Activated T-helper 1 cell treated with anti-CD3 and anti-CD28 coated beads, Interleukin-2, amount 50 U/mL, for 16 hours (primary cell): ENCODE results near the gene HES2.
A peak's percentile ranks its signal among the peaks of the same experiment; 100 is the strongest.
"Not testable (repeated sequence)": the region's sequence is repeated elsewhere in the genome, so short reads cannot be mapped to it uniquely, and the experiment has no call there.

Experiments used
- DNase-seq, 2 donors: peaks; one replicate each; pipeline ENCODE4 v3.0.0-alpha.2; 2020; ENCODE audit warnings: low read depth in 1 of 2, low spot score in 1 of 2

HES2 gene

DNA sequence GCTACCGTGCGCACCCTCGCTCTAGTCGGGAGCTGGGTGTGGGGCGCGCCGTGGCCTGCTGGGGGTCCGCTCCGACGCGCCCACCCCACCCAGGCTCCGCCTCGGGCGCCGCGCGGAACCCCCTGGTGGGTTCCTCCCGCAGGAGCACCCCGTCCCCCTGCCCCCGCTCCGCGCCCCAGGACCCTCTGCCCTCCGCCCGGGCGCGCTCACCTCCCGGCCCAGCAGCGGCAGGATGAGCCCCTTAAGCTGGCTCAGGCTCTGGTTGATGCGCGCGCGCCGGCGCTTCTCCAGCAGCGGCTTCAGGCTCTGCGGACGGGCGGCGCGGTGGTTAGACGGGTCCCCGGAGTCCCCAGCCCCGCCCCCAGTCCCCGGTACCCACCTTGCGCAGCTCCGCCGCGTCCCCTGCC is 319 bp downstream of the HES2 start:
- no peak for DNase-seq

DNA sequence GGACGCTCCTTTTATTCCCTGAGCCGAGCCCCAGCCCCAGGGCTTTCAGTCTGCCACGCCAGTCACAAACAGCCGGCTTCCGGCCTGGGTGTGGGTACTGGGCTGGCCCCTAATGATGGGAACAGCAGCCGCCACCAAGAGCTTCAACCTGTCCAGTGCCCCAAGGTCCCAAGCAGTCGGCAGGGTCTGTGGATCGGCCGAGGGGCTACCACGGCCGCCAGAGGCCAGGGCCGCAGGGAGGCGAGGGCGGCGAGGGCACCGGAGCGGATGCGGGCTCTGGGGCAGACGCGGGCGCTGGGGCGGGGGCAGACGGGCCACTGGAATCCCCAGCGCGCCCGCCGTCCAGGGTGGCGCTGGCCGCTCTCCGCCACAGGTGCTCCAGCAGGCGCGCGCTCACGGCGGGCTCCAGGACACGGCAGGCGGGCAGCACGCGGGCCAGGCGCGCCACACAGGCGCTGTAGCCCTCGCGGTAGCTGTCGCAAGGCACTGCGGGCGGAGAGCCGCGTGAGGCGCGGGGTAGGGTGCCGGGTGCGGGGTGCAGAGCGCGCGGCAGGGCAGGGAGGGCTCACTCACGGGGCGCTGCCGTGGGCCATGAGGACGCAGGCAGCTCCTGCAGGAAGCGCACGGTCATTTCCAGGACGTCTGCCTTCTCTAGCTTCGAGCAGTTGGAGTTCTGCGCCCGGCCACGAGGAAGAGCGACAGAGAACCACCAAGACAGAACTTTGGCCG is 887 bp downstream of the HES2 start:
- DNase-seq, result no peak

DNA sequence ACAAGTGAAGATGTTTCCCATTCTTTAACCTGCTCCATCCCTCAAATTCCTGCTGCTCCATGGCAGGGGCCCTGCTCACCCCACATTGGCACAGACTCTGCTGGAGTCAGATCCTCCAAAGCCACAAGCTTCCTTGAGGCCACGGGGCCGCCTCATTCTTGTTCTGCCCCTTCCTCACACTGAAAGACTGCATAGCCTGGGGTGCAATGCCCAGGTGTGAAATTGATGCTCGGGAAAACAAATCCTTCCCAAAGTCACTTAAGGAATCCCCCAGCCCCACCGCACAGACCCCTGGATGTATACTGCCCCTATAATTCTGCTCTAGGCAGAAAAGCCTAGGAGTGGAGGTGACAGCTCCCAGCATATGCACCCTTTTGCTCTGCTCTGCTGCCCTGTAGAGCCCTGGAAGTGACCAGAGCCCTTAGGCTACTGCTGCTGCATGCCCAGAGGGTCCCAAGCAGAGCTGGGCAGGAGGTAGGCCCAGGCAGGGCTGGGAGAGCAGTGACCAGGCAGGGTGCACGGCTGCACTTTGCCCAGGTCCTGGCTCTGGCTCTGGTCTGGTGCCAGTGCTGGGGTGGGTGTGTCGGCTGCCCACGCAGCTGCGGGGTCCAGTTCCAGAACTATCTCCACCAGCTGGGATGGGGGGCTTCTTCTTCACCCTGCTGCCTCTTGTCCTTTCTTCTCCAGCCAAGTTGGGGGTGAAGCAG is 1.6 kb downstream of the HES2 start:
- no peak for DNase-seq

DNA sequence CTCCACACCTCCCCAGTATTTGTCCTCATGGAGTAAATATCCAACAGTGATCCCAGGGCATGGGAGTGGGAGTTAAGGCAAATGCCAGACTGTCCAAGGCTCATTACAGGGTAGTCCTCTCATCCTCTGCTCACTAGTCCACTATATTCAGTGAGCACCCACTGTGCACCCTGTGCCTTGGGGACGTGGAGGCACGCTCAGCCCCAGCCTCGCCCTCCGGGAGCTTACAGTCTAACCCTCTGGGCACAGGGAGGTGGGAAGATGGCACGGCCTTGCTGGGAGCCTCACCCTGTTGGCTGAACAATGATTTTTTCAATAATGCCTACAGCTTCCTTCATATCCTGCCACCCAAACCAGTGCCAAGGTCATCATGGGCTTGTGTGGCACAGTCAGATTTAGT is 2.8 kb downstream of the HES2 start:
- DNase-seq, result no peak

DNA sequence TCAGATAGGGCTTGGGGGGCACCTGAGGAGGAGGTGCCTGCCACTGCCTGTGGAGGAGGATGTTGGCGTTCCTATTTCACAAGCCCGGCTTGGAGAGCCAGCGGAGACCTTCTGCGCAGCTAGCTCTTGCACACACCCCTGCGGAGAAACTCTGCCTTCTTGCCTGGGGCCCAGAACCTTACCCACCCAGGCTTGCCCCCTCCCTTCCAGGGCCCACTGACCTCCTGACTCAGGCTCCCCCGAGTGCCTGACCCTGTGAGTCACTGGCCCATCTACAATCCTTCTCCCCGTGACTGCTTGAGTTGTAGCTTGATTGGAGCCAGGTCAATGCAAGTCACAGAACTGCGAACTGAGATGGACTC is 3.4 kb downstream of the HES2 start:
- DNase-seq, result no peak

DNA sequence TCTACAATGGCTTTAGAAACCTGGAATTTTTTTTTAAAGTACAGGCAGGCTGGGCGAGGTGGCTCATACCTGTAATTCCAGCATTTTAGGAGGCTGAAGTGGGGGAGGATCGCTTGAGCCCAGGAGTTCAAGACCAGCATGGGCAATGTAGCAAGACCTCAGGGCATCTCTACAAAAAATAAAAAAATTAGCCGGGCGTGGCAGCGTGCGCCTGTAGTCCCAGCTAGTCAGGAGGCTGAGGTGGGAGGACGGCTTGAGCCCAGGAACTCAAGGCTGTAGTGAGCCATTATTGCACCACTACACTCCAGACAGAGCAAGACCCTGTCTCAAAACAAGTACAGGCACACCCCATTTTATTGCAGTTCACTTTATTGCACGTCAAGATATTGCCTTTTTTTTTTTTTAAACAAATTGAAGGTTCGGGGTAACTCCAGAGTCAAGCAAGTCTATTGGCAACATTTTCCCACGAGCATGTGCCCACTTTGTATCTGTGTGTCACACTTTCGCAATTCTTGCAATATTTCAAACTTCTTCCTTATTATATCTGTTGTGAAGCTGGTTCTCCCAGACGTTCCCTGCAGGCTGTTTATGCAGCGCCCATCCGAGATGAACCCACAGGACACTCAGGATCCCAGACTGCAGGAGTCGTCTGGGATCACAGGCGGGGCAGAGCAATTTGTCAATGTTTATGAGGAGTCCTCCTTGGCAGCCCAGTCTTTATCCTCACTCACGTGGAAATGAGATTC is 4.7 kb downstream of the HES2 start:
- no peak for DNase-seq

DNA sequence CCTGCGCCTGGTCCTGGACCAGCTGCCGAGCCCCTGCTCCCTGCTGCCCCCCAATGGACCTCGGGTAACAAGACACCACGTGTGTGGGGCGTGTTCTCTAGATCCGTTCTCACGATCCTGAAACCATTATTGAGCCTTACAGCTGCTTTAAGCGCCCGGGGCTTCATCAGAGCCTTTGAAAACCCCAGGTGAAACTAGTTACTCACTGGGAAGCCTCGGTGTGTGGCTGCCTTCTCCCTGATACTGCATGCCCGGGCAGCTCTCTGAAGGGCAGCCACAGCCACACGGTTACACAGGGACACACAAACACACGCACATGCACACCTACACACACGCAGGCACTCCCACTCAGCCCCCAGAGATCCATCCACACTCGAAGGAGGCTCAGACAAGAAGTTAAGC is 5.3 kb downstream of the HES2 start:
- peak in 1 of 2 donors; percentile 15 for DNase-seq

DNA sequence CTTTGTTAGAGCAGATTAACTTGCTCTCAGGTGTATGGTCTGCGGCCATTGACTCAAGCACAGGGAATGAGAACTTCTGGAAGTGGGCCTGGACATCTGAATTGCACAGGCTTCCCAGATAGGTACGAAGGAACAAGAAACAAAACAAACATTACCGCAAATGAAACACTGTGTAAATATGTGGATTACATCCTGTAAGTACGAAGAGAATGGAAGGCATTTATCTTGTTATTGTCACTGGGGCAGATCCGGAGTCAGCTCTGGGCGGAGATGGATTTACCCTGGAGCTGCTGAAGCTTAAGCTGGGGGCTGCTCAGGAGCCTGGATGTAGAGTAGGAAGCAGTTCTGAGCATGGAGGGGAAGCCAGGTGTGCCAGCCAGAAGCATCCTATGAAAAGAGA is 6.8 kb downstream of the HES2 start:
- DNase-seq, result no peak

DNA sequence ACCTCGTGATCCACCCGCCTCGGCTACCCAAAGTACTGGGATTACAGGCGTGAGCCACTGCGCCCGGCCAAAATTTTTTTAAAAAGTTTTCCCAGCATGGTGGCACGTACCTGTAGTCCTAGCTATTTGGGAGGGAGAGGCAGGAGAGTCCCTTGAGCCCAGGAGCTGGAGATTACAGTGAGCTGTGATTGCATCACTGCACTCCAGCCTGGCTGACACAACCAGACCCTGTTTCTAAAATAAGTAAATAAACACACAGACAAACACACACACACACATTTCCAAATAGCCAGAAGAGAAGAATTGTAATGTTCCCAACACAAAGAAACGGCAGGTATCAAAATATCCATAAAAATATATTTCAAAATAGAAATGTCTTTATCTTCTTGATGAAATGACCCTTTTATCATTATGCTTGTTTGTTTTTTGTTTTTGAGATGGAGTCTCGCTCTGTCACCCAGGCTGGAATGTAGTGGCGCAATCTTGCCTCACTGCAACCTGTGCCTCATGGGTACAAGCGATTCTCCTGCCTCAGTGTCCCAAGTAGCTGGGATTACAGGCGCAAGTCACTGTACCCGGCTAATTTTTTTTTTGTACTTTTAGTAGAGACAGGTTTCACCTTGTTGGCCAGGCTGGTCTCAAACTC is 9.3 kb downstream of the HES2 start:
- no peak for DNase-seq

DNA sequence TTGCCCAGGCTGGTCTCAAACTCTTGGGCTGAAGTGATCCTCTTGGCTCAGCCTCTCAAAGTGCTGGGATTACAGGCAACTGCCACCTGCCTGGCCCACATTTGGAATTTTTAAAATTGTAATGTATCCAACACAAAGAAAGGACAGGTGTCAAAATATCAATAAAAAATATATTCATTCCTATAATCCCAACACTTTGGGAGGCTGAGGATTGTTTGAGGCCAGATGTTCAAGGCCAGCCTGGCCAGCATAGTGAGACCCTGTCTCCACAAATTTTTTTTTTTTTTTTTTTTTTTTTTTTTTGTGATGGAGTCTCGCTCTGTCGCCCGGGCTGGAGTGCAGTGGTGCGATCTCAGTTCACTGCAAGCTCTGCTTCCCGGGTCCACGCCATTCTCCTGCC is 10.0 kb downstream of the HES2 start:
- no peak for DNase-seq

DNA sequence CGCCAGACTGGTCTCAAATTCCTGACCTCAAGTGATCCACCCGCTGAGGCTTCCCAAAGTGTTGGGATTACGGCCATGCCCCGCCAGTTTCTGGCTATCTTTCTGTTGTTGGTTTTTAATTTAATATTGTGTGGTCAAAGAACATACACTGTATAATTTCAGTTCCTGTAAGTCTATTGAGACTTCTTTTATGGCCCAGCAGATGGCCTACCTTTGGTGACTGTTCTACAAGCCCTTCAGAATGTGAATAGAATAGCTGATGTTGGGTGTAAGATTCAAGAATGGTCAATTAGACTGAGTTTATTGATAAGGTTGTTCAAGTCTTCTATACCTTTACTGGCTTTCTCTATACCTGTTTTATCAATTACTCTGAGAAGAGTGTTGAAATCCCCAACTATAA is 10.7 kb downstream of the HES2 start:
- DNase-seq, result no peak

DNA sequence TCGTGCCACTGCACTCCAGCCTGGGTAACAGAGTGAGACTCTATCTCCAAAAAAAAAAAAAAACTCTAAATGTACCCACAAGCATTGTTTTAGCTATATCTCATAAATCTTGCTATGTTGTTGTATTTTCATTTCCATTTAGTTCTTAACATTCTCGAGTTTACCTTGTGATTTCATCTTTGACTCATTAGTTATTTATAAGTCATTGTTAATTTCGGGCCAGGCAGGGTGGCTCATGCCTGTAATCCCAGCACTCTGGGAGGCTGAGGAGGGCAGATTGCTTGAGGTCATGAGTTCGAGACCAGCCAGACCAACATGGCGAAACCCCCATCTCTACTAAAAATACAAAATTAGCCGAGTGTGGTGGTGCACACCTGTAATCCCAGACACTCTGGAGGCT is 11.7 kb downstream of the HES2 start:
- no peak for DNase-seq

DNA sequence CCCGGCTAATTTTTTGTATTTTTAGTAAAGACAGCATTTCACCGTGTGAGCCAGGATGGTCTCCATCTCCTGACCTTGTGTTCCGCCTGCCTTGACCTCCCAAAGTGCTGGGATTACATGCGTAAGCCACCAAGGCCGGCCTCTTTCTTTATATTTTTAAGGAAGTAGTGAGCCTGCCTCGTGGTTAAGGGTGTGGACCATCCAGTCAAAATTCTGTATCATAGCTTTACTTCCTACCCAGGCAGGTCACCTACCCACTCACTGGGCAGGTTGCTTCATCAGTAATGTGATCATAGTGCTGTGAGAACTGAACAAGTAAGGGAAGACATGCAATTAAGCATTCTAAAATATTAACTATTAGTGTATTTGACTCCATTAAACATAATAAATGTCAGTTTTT is 18.0 kb downstream of the HES2 start:
- no peak for DNase-seq

DNA sequence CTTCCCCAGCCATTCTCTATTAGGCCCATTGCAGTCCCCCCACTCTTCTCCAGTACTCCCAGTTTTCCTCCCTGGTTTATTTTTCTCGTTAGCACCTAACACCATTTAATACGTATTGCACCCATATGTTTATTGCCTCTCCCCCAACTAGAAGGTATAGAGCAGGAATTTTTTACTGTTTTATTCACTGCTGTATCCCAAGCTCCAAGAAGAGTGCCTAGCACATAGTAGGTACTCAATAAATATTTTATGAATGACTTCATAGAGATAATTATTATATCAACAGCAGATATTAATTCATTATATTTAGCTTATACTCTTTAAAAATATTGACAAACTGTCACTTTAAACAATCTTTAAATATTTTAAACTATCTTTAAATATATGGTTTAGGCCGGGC is 20.4 kb downstream of the HES2 start:
- no peak for DNase-seq

DNA sequence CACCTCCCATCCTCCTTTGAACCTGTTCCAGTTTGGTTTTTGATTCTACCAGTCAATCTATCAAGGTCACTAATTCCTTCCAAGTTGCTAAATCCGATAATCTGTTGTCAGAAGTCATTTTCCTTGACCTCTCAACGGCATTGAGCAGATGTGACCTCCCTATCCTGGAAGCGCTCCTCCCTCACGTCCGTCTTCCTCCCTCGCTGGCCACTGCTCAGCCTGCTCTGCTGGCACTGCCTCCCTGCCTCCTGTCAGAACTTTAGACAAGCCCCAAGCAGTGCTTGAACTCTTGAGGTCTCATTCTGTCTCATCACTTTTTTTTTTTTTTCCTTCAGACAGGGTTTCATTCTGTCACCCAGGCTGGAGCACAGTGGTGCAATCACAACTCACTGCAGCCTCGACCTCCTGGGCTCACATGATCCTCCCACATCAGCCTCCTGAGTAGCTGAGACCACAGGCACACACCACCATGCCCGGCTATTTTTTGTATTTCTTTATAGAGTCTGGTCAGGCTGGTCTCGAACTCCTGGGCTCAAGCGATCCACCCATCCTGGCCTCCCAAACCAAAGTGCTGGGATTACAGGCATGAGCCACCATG is 21.8 kb downstream of the HES2 start:
- DNase-seq, result no peak

DNA sequence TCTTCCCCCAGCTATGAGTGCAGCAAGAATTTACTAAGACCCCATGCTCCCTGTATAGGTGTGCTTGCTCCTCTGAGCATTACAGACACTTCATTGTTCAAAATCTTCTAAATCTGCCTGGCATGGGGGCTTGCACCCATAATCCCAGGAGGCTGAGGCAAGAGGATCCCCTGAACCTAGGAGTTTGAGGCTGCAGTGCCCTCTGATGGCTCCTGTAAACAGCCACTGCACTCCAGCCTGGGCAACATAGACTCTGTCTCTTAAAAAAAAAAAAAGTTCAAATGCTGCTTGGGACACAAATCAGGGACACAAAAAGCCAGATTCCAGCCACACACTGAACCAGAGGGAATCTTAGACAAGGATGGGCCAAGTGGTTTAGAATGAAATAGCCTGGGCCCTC is 22.7 kb downstream of the HES2 start:
- DNase-seq, result no peak

DNA sequence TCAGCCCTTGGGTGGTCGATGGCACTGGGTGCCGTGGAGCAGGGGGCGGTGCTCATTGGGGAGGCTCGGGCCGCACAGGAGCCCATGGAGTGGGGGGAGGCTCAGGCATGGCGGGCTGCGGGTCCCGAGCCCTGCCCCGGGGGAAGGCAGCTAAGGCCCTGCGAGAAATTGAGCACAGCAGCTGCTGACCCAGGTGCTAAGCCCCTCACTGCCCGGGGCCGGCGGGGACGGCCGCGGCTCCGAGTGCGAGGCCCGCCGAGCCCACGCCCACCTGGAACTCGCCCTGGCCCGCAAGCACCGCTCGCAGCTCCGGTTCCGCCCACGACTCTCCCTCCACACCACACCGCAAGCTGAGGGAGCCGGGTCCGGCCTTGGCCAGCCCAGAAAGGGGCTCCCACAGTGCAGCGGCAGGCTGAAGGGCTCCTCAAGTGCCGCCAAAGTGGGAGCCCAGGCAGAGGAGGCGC is 23.9 kb downstream of the HES2 start:
- DNase-seq, result not testable (repeated sequence)

DNA sequence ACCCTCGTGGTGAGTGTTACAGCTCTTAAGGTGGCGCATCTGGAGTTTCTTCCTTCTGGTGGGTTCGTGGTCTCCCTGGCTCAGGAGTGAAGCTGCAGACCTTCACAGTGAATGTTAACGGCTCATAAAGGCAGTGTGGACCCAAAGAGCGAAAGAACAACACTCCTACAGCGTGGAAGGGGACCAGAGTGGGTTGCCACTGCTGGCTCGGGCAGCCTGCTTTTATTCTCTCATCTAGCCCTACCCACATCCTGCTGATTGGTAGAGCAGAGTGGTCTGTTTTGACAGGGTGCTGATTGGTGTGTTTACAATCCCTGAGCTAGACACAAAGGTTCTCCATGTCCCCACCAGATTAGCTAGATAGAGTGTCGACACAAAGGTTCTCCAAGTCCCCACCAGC is 24.6 kb downstream of the HES2 start:
- not testable (repeated sequence) for DNase-seq

DNA sequence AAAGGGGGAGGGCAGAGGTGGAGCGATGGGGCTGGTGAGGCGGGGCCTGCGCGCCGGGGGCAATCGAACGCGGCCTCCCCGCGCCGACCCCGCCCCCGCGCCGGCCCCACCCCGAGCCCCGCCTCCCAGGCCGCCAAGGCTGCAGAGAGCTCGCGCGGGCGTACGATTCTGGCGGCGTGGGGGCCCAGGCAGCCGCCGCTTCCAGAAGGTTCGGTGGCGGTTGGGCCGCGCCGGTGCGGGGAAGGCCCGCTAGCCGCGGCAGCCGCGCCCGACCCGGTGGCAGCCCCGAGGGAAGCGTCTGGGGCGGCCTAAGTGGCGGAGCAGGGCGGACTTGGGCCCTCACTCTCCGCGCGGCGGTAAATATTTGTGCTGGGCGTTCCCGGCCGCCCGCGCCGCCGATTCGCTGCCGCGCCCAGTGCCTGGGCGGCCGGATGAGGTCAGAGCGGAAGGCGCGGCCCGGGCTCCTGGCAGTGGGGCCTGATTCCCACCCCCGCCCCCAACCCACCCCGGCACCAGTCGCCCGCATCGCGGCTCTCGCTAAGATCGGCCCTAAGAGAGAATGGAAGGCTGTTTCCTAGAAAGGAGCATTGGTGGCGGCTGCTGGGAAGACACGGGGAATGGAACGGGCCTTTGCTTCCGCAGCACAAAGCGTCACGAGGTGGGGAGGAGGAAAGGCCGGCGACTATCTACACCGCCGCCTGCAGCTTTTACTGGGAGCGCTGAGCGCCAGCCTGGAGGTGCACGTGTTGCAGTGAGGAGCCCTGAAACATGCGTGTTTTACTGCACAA is 26.1 kb downstream of the HES2 start, which contains the start of gene ACOT7:
ACOT7 (minus strand) TSS at position 368 of the 788 bp plus-strand sequence. CDS start 368 bp downstream, outside the sequence.
- DNase-seq, result peak; percentile 80 to 85

DNA sequence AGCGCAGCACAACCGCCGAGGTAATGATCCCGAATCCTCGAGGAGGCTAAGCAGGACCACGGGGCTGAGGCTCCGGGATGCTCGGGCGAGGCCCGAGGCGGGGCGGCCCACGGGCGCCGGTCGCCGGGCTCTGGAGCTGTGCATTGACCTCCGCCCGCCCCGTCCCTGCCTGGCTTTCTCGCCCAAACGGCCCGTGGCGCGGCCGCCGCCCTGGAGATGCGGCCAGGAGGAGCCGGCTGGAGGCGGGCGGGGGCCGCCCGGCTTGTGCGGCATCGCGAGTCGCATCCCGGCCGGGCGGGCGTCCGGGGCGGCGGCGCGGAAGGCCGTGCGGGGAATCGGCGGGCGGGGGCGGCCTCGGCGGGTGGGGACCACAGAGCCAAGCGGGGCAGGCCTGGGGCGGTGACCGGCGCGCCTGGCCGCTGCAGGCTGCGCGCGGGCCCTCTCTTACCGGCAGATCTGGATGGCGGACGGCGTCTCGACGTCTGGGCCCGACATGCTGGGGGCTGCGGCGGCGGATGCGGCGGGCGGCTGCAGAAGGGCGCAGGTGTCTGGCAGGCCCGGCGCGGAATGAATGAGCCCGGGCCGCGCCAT is 26.8 kb downstream of the HES2 start:
- peak in 1 of 2 donors; percentile 1 for DNase-seq
